DMS79 (cell line): Measurements from ENCODE around the gene AXL.

Experiments used
- DNase-seq: peaks from one replicate; lab custom pipeline; 2025; lab: John Stamatoyannopoulos, UW

Gene AXL

GRCh38 chr19:41235480-41235879 is 16.5 kb downstream of the AXL start:
- no peak for DNase-seq

GRCh38 chr19:41238244-41238643 is 19.2 kb downstream of the AXL start:
- DNase-seq, result no peak

GRCh38 chr19:41239363-41239762 is 20.3 kb downstream of the AXL start:
- DNase-seq, result no peak

GRCh38 chr19:41239961-41240574 is 21.0 kb downstream of the AXL start:
- no peak for DNase-seq

GRCh38 chr19:41241859-41242258 is 22.8 kb downstream of the AXL start:
- DNase-seq, result no peak

- no peak for DNase-seq
Observed at GRCh38 chr19:41244117-41244516, 25.1 kb downstream of the AXL start.

- no peak for DNase-seq
Observed at GRCh38 chr19:41245843-41246242, 26.8 kb downstream of the AXL start.

GRCh38 chr19:41248895-41249294 is 29.9 kb downstream of the AXL start:
- DNase-seq, result no peak

- DNase-seq, result no peak
Observed at GRCh38 chr19:41249707-41250423, 30.8 kb downstream of the AXL start.

- no peak for DNase-seq
Observed at GRCh38 chr19:41253660-41254059, 34.6 kb downstream of the AXL start.

- no peak for DNase-seq
Observed at GRCh38 chr19:41255171-41255570, 36.1 kb downstream of the AXL start.

GRCh38 chr19:41261474-41262190 is 42.6 kb downstream of the AXL start:
- DNase-seq, result no peak

- DNase-seq, result no peak
Observed at GRCh38 chr19:41263042-41263849, 44.2 kb downstream of the AXL start.

GRCh38 chr19:41263850-41264580 is 45.0 kb downstream of the AXL start, which contains the start of gene HNRNPUL1:
Gene HNRNPUL1, plus strand, starts transcription at chr19:41264372. Its CDS starts 132 bp downstream, at chr19:41264504.
- DNase-seq, result peak; percentile 100

- DNase-seq, result peak; percentile 10
Observed at GRCh38 chr19:41264581-41265394, 45.8 kb downstream of the AXL start.

GRCh38 chr19:41265395-41266153 is 46.6 kb downstream of the AXL start:
- DNase-seq, result no peak

- DNase-seq, result no peak
Observed at GRCh38 chr19:41269055-41269454, 50.0 kb downstream of the AXL start.

GRCh38 chr19:41269571-41269970 is 50.5 kb downstream of the AXL start:
- DNase-seq, result no peak

- DNase-seq, result no peak
Observed at GRCh38 chr19:41273076-41273475, 54.1 kb downstream of the AXL start.

GRCh38 chr19:41274802-41275201 is 55.8 kb downstream of the AXL start:
- DNase-seq, result no peak
